ENCODE results near the gene FGD6. TPM values are rescaled to one million over a fixed set of nuclear protein-coding genes. Genes with fewer than 3 reads are reported as not detected.

The FGD6 gene
- total RNA-seq, 1 experiment from 2014 or later: 25.1 TPM

DNA sequence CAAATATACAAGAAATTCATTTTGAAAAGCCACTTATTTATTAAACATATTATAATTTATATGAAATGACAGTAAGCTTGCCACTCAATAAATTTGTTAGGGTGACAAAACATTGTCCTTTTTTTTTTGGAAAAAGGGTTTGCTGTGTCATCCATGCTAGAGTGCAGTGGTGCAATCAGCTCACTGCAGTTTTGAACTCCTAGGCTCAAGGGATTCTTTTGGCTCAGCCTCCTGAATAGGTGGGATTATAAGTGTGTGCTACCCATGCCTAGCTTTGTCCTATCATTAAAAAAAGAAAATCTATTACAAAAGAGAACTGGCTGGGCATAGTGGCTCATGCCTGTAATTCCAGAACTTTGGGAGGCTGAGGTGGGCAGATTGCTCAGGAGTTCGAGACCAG is 66.8 kb downstream of the FGD6 start:
- Mint-ChIP-seq H3K4me3 (ENCODE audit: unreplicated experiment) (no peak overlapping the region), H3K9me3 (ENCODE audit: unreplicated experiment) (no peaks in the 10 kb centered on the region), H3K27ac (ENCODE audit: low read depth, unreplicated experiment) (no peak overlapping the region), H3K4me1 (ENCODE audit: insufficient read depth, unreplicated experiment) (no peaks in the 10 kb centered on the region), H3K27me3 (ENCODE audit: insufficient read depth, unreplicated experiment) (no peaks in the 10 kb centered on the region), H3K36me3 (ENCODE audit: insufficient read depth, unreplicated experiment) (peaks cover 28% of the 10 kb centered on the region)
- intact Hi-C loops (cut with micrococcal nuclease): no loop called here
- no peak for DNase-seq (ENCODE audit: unreplicated experiment)
- no TSS peak for BruUV-seq (replicated peaks)
- TF ChIP-seq, protein P1, sequence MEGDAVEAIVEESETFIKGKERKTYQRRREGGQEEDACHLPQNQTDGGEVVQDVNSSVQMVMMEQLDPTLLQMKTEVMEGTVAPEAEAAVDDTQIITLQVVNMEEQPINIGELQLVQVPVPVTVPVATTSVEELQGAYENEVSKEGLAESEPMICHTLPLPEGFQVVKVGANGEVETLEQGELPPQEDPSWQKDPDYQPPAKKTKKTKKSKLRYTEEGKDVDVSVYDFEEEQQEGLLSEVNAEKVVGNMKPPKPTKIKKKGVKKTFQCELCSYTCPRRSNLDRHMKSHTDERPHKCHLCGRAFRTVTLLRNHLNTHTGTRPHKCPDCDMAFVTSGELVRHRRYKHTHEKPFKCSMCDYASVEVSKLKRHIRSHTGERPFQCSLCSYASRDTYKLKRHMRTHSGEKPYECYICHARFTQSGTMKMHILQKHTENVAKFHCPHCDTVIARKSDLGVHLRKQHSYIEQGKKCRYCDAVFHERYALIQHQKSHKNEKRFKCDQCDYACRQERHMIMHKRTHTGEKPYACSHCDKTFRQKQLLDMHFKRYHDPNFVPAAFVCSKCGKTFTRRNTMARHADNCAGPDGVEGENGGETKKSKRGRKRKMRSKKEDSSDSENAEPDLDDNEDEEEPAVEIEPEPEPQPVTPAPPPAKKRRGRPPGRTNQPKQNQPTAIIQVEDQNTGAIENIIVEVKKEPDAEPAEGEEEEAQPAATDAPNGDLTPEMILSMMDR (IDR thresholded peaks at IDR 0.05; ENCODE audit: unreplicated experiment): no peak
- CTCF ChIA-PET: interaction anchor here (1.0 to 1.2 kb wide), 3 partner anchors 10 to 345 kb away, joined by 3 read pairs; no protein-coding TSS in a partner anchor
- POLR2A ChIA-PET: interaction anchor here (0.6 to 2.6 kb wide), 8 partner anchors 8 to 67 kb away, joined by 3 to 14 read pairs (median 4); partner anchors contain the start of gene FGD6

DNA sequence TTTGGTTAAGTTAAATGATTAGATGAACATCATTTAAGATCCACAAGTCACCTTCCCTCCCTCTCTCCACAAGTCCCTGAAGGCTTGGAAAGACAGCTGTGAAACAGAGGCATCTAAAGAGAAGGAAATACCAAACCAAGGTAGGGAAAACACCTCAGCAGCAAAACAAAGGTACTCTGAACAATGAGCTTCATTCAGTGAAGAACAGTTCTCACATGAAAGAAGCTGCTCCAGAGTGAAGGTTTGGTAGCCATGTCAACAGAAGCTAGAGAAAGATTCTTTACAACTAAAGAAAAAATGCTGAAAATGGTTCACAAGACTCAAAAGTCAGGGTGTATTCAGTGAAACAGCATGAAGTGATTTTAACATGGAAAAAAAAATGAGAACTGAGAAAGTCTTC is 69.4 kb downstream of the FGD6 start:
- H3K9me3 Mint-ChIP-seq (ENCODE audit: unreplicated experiment): no peaks in the 10 kb centered on the region
- peaks cover 35% of the 10 kb centered on the region for H3K36me3 Mint-ChIP-seq (ENCODE audit: insufficient read depth, unreplicated experiment)
- no peaks in the 10 kb centered on the region for H3K27me3 Mint-ChIP-seq (ENCODE audit: insufficient read depth, unreplicated experiment)
- intact Hi-C loops (cut with micrococcal nuclease): no loop called here
- no peaks in the 10 kb centered on the region for H3K4me1 Mint-ChIP-seq (ENCODE audit: insufficient read depth, unreplicated experiment)
- ChIA-PET POLR2A (interaction anchor here (0.6 to 1.8 kb wide), 3 partner anchors 31 to 70 kb away, joined by 4 to 6 read pairs (median 5); partner anchors contain the start of genes FGD6 and VEZT), CTCF (interaction anchor here (2.1 kb wide), 1 partner anchor 69 kb away, joined by 8 read pairs; the partner anchor contains the start of genes FGD6 and VEZT)
- H3K4me3 Mint-ChIP-seq (ENCODE audit: unreplicated experiment): no peak overlapping the region
- no peak overlapping the region for H3K27ac Mint-ChIP-seq (ENCODE audit: low read depth, unreplicated experiment)
- DNase-seq (ENCODE audit: unreplicated experiment): no peak
- no TSS peak for BruUV-seq (replicated peaks)
- TF ChIP-seq, protein P1 (IDR thresholded peaks at IDR 0.05; ENCODE audit: unreplicated experiment): no peak

DNA sequence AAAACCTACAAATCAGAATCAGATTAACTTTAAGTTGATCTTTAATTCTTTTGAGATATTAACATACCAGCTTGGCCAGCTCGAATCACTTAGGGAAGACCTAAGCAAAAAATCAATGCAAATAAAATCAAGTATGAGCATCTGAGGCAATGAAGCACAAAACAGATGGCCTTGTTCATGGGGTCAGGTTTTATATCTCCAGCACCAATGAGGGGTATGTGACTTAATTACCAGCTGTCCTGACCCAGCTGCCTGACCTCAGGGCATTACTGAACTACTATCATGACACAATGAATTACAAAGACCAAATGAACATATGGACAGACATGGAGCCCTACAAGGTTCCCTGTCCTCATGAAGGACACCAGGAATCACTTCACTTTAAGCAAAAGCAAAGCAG is 70.5 kb downstream of the FGD6 start:
- H3K27ac Mint-ChIP-seq (ENCODE audit: low read depth, unreplicated experiment): peak overlapping the region; percentile 65

DNA sequence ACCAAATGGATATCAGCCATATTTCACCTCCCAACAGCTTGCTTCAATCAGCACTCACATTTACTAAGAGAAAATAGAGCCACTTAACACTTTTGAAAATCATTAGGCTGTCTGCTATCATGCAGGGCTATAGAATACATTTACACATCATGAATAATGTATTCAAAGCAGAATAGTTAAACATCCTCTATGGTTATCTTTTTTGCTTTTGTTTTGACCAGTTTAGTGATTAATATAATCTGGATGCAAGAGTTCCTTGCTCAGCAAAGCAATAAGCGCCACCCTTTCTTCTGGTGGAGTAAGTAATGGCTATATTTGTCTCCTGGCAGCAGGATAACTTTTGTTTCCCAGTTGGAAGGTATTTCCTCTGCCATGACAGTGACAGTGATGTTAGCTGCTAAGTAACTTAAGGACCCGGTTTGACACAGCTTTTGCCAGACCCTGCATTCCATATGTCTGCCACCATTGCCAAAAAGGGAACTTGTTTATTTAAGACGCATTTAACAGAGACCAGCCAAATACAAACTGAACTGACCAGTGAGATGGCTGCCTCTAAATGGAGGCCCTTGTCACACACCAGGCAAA is 73.6 kb downstream of the FGD6 start:
- Mint-ChIP-seq H3K9me3 (ENCODE audit: unreplicated experiment) (no peaks in the 10 kb centered on the region), H3K4me1 (ENCODE audit: insufficient read depth, unreplicated experiment) (no peaks in the 10 kb centered on the region), H3K27ac (ENCODE audit: low read depth, unreplicated experiment) (no peak overlapping the region), H3K4me3 (ENCODE audit: unreplicated experiment) (no peak overlapping the region), H3K36me3 (ENCODE audit: insufficient read depth, unreplicated experiment) (peaks cover 49% of the 10 kb centered on the region), H3K27me3 (ENCODE audit: insufficient read depth, unreplicated experiment) (no peaks in the 10 kb centered on the region)
- ChIA-PET CTCF (interaction anchor here (0.7 kb wide), 1 partner anchor 24 kb away, joined by 3 read pairs; no protein-coding TSS in a partner anchor), POLR2A (interaction anchor here (0.7 kb wide), 2 partner anchors 135 to 146 kb away, joined by 3 to 4 read pairs; no protein-coding TSS in a partner anchor)
- TF ChIP-seq, protein P1 (IDR thresholded peaks at IDR 0.05; ENCODE audit: unreplicated experiment): no peak
- DNase-seq (ENCODE audit: unreplicated experiment): no peak
- no TSS peak for BruUV-seq (replicated peaks)
- intact Hi-C loops (cut with micrococcal nuclease): no loop called here

More for the DNA sequence above, 70.5 kb downstream of the FGD6 start:
- no peak for DNase-seq (ENCODE audit: unreplicated experiment)
- no TSS peak for BruUV-seq (replicated peaks)
- H3K4me1 Mint-ChIP-seq (ENCODE audit: insufficient read depth, unreplicated experiment): no peaks in the 10 kb centered on the region
- H3K36me3 Mint-ChIP-seq (ENCODE audit: insufficient read depth, unreplicated experiment): peaks cover 35% of the 10 kb centered on the region
- intact Hi-C loops (cut with micrococcal nuclease): no loop called here
- TF ChIP-seq, protein P1 (IDR thresholded peaks at IDR 0.05; ENCODE audit: unreplicated experiment): no peak
- ChIA-PET POLR2A (interaction anchor here (0.8 to 1.8 kb wide), 4 partner anchors 18 to 70 kb away, joined by 3 to 6 read pairs (median 4); partner anchors contain the start of genes FGD6 and VEZT), CTCF (interaction anchor here (0.6 to 2.1 kb wide), 4 partner anchors 13 to 189 kb away, joined by 3 to 8 read pairs (median 5); partner anchors contain the start of genes FGD6 and VEZT)
- H3K27me3 Mint-ChIP-seq (ENCODE audit: insufficient read depth, unreplicated experiment): no peaks in the 10 kb centered on the region
- no peak overlapping the region for H3K4me3 Mint-ChIP-seq (ENCODE audit: unreplicated experiment)
- no peaks in the 10 kb centered on the region for H3K9me3 Mint-ChIP-seq (ENCODE audit: unreplicated experiment)
